Mesothelial cell of epicardium (in vitro differentiated cells): ENCODE results near the gene POLDIP2. TPM values are rescaled to one million over a fixed set of nuclear protein-coding genes. Genes with fewer than 3 reads are reported as not detected.

ENCODE experiments used
- DNase-seq, 2 experiments: peaks; one replicate each; pipeline ENCODE4 v3.0.0; 2021; ENCODE audit warnings: low spot score in 2 of 2; ENCODE audit not compliant: unreplicated experiment in 2 of 2
- H3K27ac Mint-ChIP-seq: 2 replicates; pipeline ENCODE4 v1.8.0; 2021; ENCODE audit warnings: mixed read lengths
- H3K27me3 Mint-ChIP-seq: 2 replicates; pipeline ENCODE4 v1.8.0; 2021; ENCODE audit warnings: low read depth, mixed read lengths
- H3K36me3 Mint-ChIP-seq: 2 replicates; pipeline ENCODE4 v1.8.0; 2021; ENCODE audit warnings: mixed read lengths
- H3K4me1 Mint-ChIP-seq: 2 replicates; pipeline ENCODE4 v1.8.0; 2021; ENCODE audit warnings: mixed read lengths
- H3K4me3 Mint-ChIP-seq: 2 replicates; pipeline ENCODE4 v1.8.0; 2021; ENCODE audit warnings: mild to moderate bottlenecking, moderate library complexity, mixed read lengths
- H3K9me3 Mint-ChIP-seq: 2 replicates; pipeline ENCODE4 v1.8.0; 2021; ENCODE audit warnings: mixed read lengths
- CTCF ChIP-seq: fragments of 200-600 bp; sonication (generic); IDR thresholded peaks from one replicate; pipeline ENCODE4 v1.5.0; 2021; ENCODE audit warnings: antibody characterized with exemption; ENCODE audit not compliant: unreplicated experiment
- total RNA-seq: library from RNA; stranded (reverse); gene quantifications from 3 replicates; pipeline ENCODE4 v1.2.1, GENCODE V29; 2021

POLDIP2 gene
- total RNA-seq, 1 donor from 2014 or later = 60.9 TPM

GRCh38 chr17:28347261-28347891 is 10.0 kb downstream of the POLDIP2 start:
- Mint-ChIP-seq H3K27ac (no peak overlapping the region), H3K27me3 (no peaks in the 10 kb centered on the region), H3K9me3 (no peaks in the 10 kb centered on the region), H3K36me3 (peaks cover 31% of the 10 kb centered on the region), H3K4me1 (no peaks in the 10 kb centered on the region), H3K4me3 (no peak overlapping the region)
- TF ChIP-seq CTCF = no peak
- DNase-seq = no peak

GRCh38 chr17:28346746-28347246 is 10.5 kb downstream of the POLDIP2 start:
- no peak for DNase-seq
- TF ChIP-seq CTCF = no peak
- Mint-ChIP-seq H3K9me3 (no peaks in the 10 kb centered on the region), H3K4me1 (no peaks in the 10 kb centered on the region), H3K36me3 (peaks cover 28% of the 10 kb centered on the region), H3K27me3 (no peaks in the 10 kb centered on the region), H3K27ac (no peak overlapping the region), H3K4me3 (no peak overlapping the region)

- peaks cover 29% of the 10 kb centered on the region for H3K36me3 Mint-ChIP-seq
- DNase-seq = no peak
- no peaks in the 10 kb centered on the region for H3K27me3 Mint-ChIP-seq
- no peaks in the 10 kb centered on the region for H3K4me1 Mint-ChIP-seq
- H3K4me3 Mint-ChIP-seq = no peak overlapping the region
- TF ChIP-seq CTCF = no peak
- H3K9me3 Mint-ChIP-seq = no peaks in the 10 kb centered on the region
- H3K27ac Mint-ChIP-seq = no peak overlapping the region
Measured at GRCh38 chr17:28346199-28346580, 11.1 kb downstream of the POLDIP2 start.

- TF ChIP-seq CTCF = no peak
- Mint-ChIP-seq H3K27me3 (no peaks in the 10 kb centered on the region), H3K36me3 (peaks cover 24% of the 10 kb centered on the region), H3K4me1 (no peaks in the 10 kb centered on the region), H3K27ac (no peak overlapping the region), H3K4me3 (no peak overlapping the region), H3K9me3 (no peaks in the 10 kb centered on the region)
- DNase-seq = no peak
Measured at GRCh38 chr17:28345419-28346198, 11.7 kb downstream of the POLDIP2 start.

GRCh38 chr17:28344435-28344901 is 12.9 kb downstream of the POLDIP2 start:
- Mint-ChIP-seq H3K4me1 (no peaks in the 10 kb centered on the region), H3K9me3 (no peaks in the 10 kb centered on the region), H3K36me3 (peaks cover 23% of the 10 kb centered on the region), H3K27ac (no peak overlapping the region), H3K4me3 (no peak overlapping the region), H3K27me3 (no peaks in the 10 kb centered on the region)
- TF ChIP-seq CTCF = no peak
- no peak for DNase-seq
